ENCODE measurements around the gene CPLX3.

- TF ChIP-seq CTCF (IDR thresholded peaks at IDR 0.05) (no peak), POLR2A (IDR thresholded peaks at IDR 0.05) (no peak)
These were observed 4.2 kb upstream of the CPLX3 start for GRCh38 chr15:74822233-74822632.

Data from uterus (tissue), 2 donors.